BE2C (cell line): ENCODE results near the gene MARCHF2.

Source experiments
- DNase-seq: peaks from one replicate; pipeline ENCODE4 v3.0.0-alpha.2; 2020
- H3K27me3 ChIP-seq: fragments of 250-450 bp; sonication (Bioruptor Pico); 2 replicates; pipeline ENCODE4 v1.5.1; 2020; ENCODE audit warnings: mild to moderate bottlenecking
- H3K36me3 ChIP-seq: fragments of 250-450 bp; sonication (Bioruptor Pico); 2 replicates; pipeline ENCODE4 v1.5.1; 2020; ENCODE audit warnings: mild to moderate bottlenecking
- H3K4me1 ChIP-seq: fragments of 250-450 bp; sonication (Bioruptor Pico); 2 replicates; pipeline ENCODE4 v1.5.1; 2020
- H3K4me3 ChIP-seq: 2 replicates; pipeline ENCODE4 v1.5.1; 2011; ENCODE audit warnings: low read depth, low read length
- H3K9me3 ChIP-seq: fragments of 250-450 bp; sonication (Bioruptor Pico); 2 replicates; pipeline ENCODE4 v1.5.1; 2020
- TF ChIP-seq, protein P1 (sequence below): IDR thresholded peaks from 2 replicates; pipeline ENCODE4 v1.5.1; 2012; ENCODE audit warnings: mild to moderate bottlenecking, low read depth, low read length

MARCHF2 gene

DNA sequence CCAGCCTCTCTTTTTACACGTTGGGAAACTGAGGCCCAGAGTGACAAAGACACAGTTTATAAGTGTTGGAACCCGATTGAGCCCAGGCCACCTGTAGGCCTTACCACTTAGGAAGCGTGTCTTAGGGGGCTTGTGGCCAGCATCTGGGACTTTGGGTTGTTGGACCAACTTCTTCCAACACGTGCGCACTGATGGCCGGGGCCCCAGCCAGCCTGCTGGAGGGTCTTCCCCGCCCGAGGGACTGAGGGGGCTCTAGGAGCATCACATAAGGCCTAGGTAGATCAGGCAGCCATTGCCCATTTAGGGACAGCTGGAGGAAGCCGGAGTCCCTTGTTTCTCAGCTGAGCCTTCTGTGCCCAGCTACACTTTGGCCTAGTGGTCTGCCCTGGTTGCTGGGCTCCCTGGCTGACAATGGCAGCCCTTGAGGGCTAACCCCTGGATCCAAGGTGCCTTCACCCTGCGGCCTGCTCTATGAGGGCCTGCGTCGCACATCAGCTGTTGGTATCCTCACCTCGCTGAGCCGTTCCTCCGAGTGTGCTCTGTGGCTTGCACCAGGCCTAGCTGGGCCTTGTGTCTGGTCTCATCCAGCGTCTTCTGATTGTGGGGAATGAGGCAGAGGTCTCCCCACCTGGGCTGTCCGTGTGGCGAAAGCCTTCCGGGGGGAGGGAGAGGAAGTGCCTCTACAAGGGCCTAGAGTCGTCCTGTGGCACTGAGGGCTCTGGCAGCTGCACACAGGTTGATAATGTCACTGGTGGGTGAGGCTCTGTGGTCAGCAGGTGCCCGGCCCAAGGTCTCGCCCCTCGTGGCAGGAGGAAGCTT lies 21.7 kb upstream of the MARCHF2 start:
- Histone ChIP-seq H3K4me3 (no peak overlapping the region), H3K4me1 (0 out of 2 replicates have a peak, but pooled peaks cover 4% of the 10 kb centered on the region), H3K27me3 (no peaks in the 10 kb centered on the region), H3K36me3 (no peaks in the 10 kb centered on the region; the same call in 1 of the 2 replicates), H3K9me3 (no peaks in the 10 kb centered on the region)
- TF ChIP-seq, protein P1, sequence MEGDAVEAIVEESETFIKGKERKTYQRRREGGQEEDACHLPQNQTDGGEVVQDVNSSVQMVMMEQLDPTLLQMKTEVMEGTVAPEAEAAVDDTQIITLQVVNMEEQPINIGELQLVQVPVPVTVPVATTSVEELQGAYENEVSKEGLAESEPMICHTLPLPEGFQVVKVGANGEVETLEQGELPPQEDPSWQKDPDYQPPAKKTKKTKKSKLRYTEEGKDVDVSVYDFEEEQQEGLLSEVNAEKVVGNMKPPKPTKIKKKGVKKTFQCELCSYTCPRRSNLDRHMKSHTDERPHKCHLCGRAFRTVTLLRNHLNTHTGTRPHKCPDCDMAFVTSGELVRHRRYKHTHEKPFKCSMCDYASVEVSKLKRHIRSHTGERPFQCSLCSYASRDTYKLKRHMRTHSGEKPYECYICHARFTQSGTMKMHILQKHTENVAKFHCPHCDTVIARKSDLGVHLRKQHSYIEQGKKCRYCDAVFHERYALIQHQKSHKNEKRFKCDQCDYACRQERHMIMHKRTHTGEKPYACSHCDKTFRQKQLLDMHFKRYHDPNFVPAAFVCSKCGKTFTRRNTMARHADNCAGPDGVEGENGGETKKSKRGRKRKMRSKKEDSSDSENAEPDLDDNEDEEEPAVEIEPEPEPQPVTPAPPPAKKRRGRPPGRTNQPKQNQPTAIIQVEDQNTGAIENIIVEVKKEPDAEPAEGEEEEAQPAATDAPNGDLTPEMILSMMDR = no peak
- DNase-seq = no peak

DNA sequence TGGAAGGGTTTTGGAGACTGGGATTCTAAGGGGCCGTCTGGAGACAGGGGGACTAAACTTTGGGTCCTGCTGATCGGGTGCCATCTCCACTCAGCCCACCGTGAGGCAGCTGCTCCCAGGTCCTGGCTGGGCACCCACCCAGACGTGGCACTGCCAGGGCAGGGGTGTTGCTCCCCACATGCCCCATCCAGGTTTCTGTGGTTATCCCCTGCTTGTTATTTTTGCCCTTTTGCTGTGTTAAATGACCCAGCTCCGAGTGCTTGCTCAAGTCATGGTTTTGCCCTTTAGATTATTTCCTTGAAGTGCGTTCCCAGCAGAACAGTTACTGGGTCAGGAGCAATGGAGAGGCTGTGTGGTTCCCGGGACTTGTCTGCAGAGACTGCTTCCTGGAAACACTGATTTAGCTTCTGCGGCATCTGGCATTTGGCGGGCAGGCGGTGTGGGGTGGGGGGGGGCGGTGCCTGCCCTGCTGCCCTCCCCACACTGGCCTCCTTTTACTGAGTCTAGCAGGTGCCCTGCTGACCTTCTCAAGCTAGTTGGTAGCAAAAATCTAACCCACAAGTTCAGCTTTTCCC lies 21.0 kb upstream of the MARCHF2 start:
- H3K27me3 ChIP-seq = no peaks in the 10 kb centered on the region
- DNase-seq = no peak
- H3K4me1 ChIP-seq = 0 out of 2 replicates have a peak, but pooled peaks cover 4% of the 10 kb centered on the region
- TF ChIP-seq, protein P1 = no peak
- no peak overlapping the region for H3K4me3 ChIP-seq
- no peaks in the 10 kb centered on the region; the same call in 1 of the 2 replicates for H3K36me3 ChIP-seq
- no peaks in the 10 kb centered on the region for H3K9me3 ChIP-seq

GRCh38 chr19:8393192-8393870 lies 19.8 kb upstream of the MARCHF2 start:
- no peak overlapping the region for H3K4me3 ChIP-seq
- TF ChIP-seq, protein P1 = no peak
- H3K36me3 ChIP-seq = no peaks in the 10 kb centered on the region; the same call in 1 of the 2 replicates
- no peak for DNase-seq
- H3K27me3 ChIP-seq = no peaks in the 10 kb centered on the region
- 0 out of 2 replicates have a peak, but pooled peaks cover 7% of the 10 kb centered on the region for H3K4me1 ChIP-seq
- no peaks in the 10 kb centered on the region for H3K9me3 ChIP-seq

- H3K4me1 ChIP-seq = 0 out of 2 replicates have a peak, but pooled peaks cover 7% of the 10 kb centered on the region
- H3K36me3 ChIP-seq = no peaks in the 10 kb centered on the region; the same call in 1 of the 2 replicates
- no peaks in the 10 kb centered on the region for H3K27me3 ChIP-seq
- no peak for DNase-seq
- H3K4me3 ChIP-seq = no peak overlapping the region
- no peaks in the 10 kb centered on the region for H3K9me3 ChIP-seq
- TF ChIP-seq, protein P1 = no peak
Observed at GRCh38 chr19:8393871-8394250, 19.2 kb upstream of the MARCHF2 start.

DNA sequence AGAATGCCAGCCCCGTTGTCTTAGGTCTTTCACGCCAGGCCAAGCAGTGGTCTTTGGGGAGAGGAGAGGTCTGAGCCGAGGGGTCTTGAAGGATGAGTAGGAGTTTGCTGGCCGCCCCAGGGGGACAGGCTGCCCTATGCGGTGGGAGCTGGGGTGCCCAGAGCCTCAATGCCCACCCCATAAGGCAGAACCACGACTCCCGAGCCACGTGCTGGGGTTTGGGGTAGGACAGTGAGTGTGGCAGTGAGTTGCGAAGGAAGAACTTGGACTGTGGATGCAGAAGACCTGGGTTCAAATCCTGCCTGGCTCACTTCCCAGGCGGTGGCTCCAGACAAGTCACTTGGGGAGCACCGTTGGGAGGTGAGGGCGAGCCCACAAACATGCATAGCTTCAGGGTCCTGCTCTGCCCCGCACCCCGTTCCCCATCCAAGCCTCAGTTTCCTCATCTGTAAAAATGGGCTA lies 17.5 kb upstream of the MARCHF2 start:
- Histone ChIP-seq H3K27me3 (no peaks in the 10 kb centered on the region), H3K4me3 (no peak overlapping the region), H3K9me3 (no peaks in the 10 kb centered on the region), H3K4me1 (0 out of 2 replicates have a peak, but pooled peaks cover 7% of the 10 kb centered on the region), H3K36me3 (peaks cover 2% of the 10 kb centered on the region; the same call in 1 of the 2 replicates)
- TF ChIP-seq, protein P1 = no peak
- DNase-seq = no peak
